HG03520 (cell line): ENCODE results near the gene LRRK1.

ENCODE experiments used
- ATAC-seq: cut with Tn5 transposase; IDR thresholded peaks from one replicate; pipeline ENCODE4 v1.9.1; 2021; ENCODE audit warnings: mild to moderate bottlenecking, moderate library complexity; ENCODE audit not compliant: unreplicated experiment

LRRK1 gene

GRCh38 chr15:100909565-100909964, 9.6 kb upstream of the LRRK1 start:
- no peak for ATAC-seq

GRCh38 chr15:100909989-100910955, 8.9 kb upstream of the LRRK1 start:
- ATAC-seq = no peak

- ATAC-seq = no peak
Observed at GRCh38 chr15:100911086-100911485, 8.1 kb upstream of the LRRK1 start.

- ATAC-seq = no peak
Observed at GRCh38 chr15:100913961-100914360, 5.2 kb upstream of the LRRK1 start.

GRCh38 chr15:100914876-100915275, 4.3 kb upstream of the LRRK1 start:
- ATAC-seq = no peak

- ATAC-seq = peak; percentile 67
Observed at GRCh38 chr15:100918034-100918689, 995 bp upstream of the LRRK1 start.

- ATAC-seq = peak; percentile 4
Observed at GRCh38 chr15:100919481-100920405, 586 bp downstream of the LRRK1 start.

GRCh38 chr15:100920516-100921135, 1.5 kb downstream of the LRRK1 start:
- ATAC-seq = no peak

- no peak for ATAC-seq
Observed at GRCh38 chr15:100922192-100923040, 3.3 kb downstream of the LRRK1 start.

GRCh38 chr15:100923076-100923475, 3.9 kb downstream of the LRRK1 start:
- no peak for ATAC-seq

- ATAC-seq = no peak
Observed at GRCh38 chr15:100923902-100924301, 4.7 kb downstream of the LRRK1 start.

GRCh38 chr15:100924436-100924835, 5.3 kb downstream of the LRRK1 start:
- ATAC-seq = no peak

- no peak for ATAC-seq
Observed at GRCh38 chr15:100925480-100925879, 6.3 kb downstream of the LRRK1 start.

GRCh38 chr15:100926258-100926657, 7.1 kb downstream of the LRRK1 start:
- peak; percentile 39 for ATAC-seq

- no peak for ATAC-seq
Observed at GRCh38 chr15:100926971-100927756, 8.0 kb downstream of the LRRK1 start.

- ATAC-seq = no peak
Observed at GRCh38 chr15:100928632-100929280, 9.6 kb downstream of the LRRK1 start.

GRCh38 chr15:100929641-100930042, 10.5 kb downstream of the LRRK1 start:
- no peak for ATAC-seq

GRCh38 chr15:100930306-100930848, 11.2 kb downstream of the LRRK1 start:
- ATAC-seq = no peak
